Panc1 (cell line): ENCODE measurements around the gene HMGN3. TPM values are rescaled to one million over a fixed set of nuclear protein-coding genes. Genes with fewer than 3 reads are reported as not detected.

Experiments
- ATAC-seq: fragments of 200-7000 bp; cut with Tn5 transposase; 2 replicates; pipeline ENCODE4 v1.9.1; 2020; ENCODE audit warnings: mild to moderate bottlenecking, moderate library complexity
- BruUV-seq: library from RNA; stranded (reverse); fragments of 400-500 nt; replicated peaks from 2 replicates; lab custom pipeline; 2021; lab: Mats Ljungman, UMichigan
- CTCF ChIA-PET: fragments of 300-600 bp; sonication (Branson Sonifier 250); formaldehyde crosslinking; loops from one replicate; lab custom pipeline; 2022; ENCODE audit warnings: antibody characterized with exemption; lab: Charles Lee
- POLR2A ChIA-PET: fragments of 300-600 bp; sonication (Branson Sonifier 250); formaldehyde crosslinking; loops from one replicate; lab custom pipeline; 2022; ENCODE audit warnings: antibody characterized with exemption; lab: Charles Lee
- DNase-seq: peaks from one replicate; pipeline ENCODE4 v3.0.0-alpha.2; 2010; ENCODE audit warnings: low read depth, low spot score
- H3K27ac ChIP-seq: 2 replicates; pipeline ENCODE4 v1.5.1; 2011; ENCODE audit warnings: mild to moderate bottlenecking, low read length, inconsistent platforms
- H3K27me3 ChIP-seq: fragments of 200-500 bp; sonication (Bioruptor generic); 2 replicates; pipeline ENCODE4 v1.6.0; 2014; ENCODE audit warnings: low read length, inconsistent platforms; ENCODE audit not compliant: control insufficient read depth, insufficient read depth
- H3K36me3 ChIP-seq: fragments of 200-500 bp; sonication (Bioruptor generic); 2 replicates; pipeline ENCODE4 v1.5.1; 2014; ENCODE audit warnings: inconsistent platforms, mild to moderate bottlenecking, low read length, moderate library complexity; ENCODE audit not compliant: control insufficient read depth, insufficient read depth
- H3K4me1 ChIP-seq: 2 replicates; pipeline ENCODE4 v1.5.1; 2011; ENCODE audit warnings: inconsistent platforms, mild to moderate bottlenecking, low read length, moderate library complexity; ENCODE audit not compliant: control insufficient read depth, insufficient read depth
- H3K4me3 ChIP-seq, 2 experiments: 2 replicates each; pipeline ENCODE4 v1.5.1; 2011 to 2012; ENCODE audit warnings: low read depth in 2 of 2, low read length in 2 of 2, mild to moderate bottlenecking in 2 of 2, inconsistent platforms in 1 of 2, moderate library complexity in 1 of 2
- H3K9me3 ChIP-seq: fragments of 200-500 bp; sonication (Bioruptor generic); 2 replicates; pipeline ENCODE4 v1.5.1; 2014; ENCODE audit warnings: low read depth, mild to moderate bottlenecking, inconsistent platforms, low read length, moderate library complexity; ENCODE audit not compliant: control insufficient read depth, insufficient read depth
- CTCF ChIP-seq: fragments of 450-650 bp; IDR thresholded peaks from 2 replicates; pipeline ENCODE4 v1.5.1; 2017; ENCODE audit warnings: mild to moderate bottlenecking
- POLR2AphosphoS5 ChIP-seq: IDR thresholded peaks from 2 replicates; pipeline ENCODE4 v1.6.1; 2012; ENCODE audit warnings: mild to moderate bottlenecking, low read depth, low read length, moderate library complexity
- REST ChIP-seq, 2 experiments: IDR thresholded peaks; 2 replicates each; pipeline ENCODE4 v1.6.1; 2011 to 2012; ENCODE audit warnings: low read depth in 2 of 2, control low read depth in 1 of 2, low read length in 1 of 2, mild to moderate bottlenecking in 1 of 2, moderate library complexity in 1 of 2; ENCODE audit not compliant: insufficient read depth in 1 of 2
- SIN3A ChIP-seq: IDR thresholded peaks from 2 replicates; pipeline ENCODE4 v1.6.1; 2012; ENCODE audit warnings: low read depth, mild to moderate bottlenecking, low read length, moderate library complexity, borderline replicate concordance; ENCODE audit not compliant: insufficient read depth
- TCF7L2 ChIP-seq: IDR thresholded peaks from 2 replicates; pipeline ENCODE4 v1.6.1; 2011; ENCODE audit warnings: mild to moderate bottlenecking, low read depth, low read length, inconsistent platforms
- in situ Hi-C: cut with HindIII; loops from 2 replicates; pipeline ENCODE4 v1.10.0; 2016; ENCODE audit warnings: low sequenced_read_pairs, low pct_unique_long_range_greater_than_20kb
- intact Hi-C: fragments of 100-400 bp; cut with micrococcal nuclease; formaldehyde crosslinking; loops from one replicate; pipeline ENCODE4 v1.10.0; 2022; ENCODE audit not compliant: unreplicated experiment
- total RNA-seq: library from RNA; stranded (reverse); gene quantifications from one replicate; pipeline ENCODE4 v1.2.1, GENCODE V29; 2021; ENCODE audit not compliant: unreplicated experiment

HMGN3 gene
- total RNA-seq, 1 experiment from 2014 or later: 52.0 TPM

GRCh38 chr6:79223611-79224404, 10.7 kb downstream of the HMGN3 start:
- no peak for ATAC-seq
- intact Hi-C loops: no loop called here
- no TSS peak for BruUV-seq

More at GRCh38 chr6:79223611-79224404, 10.7 kb downstream of the HMGN3 start:
- Histone ChIP-seq H3K36me3 (no peaks in the 10 kb centered on the region), H3K27ac (no peak overlapping the region), H3K9me3 (no peaks in the 10 kb centered on the region), H3K4me1 (no peaks in the 10 kb centered on the region), H3K4me3 (no peak overlapping the region), H3K27me3 (no peaks in the 10 kb centered on the region)
- TF ChIP-seq CTCF (no peak), POLR2AphosphoS5 (no peak), SIN3A (no peak), TCF7L2 (no peak), REST (IDR thresholded peaks at IDR 0.05; ENCODE audit: insufficient read depth in 1 of 2, low read depth in 2 of 2, low read length in 1 of 2) (no peak)
- POLR2A ChIA-PET: interaction anchor here (0.8 kb wide), 1 partner anchor 11 kb away, joined by 3 read pairs; no protein-coding TSS in a partner anchor
- in situ Hi-C loops: no loop called here
- no peak for DNase-seq
- CTCF ChIA-PET: no interaction called here
